ENCODE data around the gene DNA2.

GRCh38 chr10:68428396-68429104 is 43.2 kb downstream of the DNA2 start:
- no peak for TF ChIP-seq CTCF (optimal IDR thresholded peaks at IDR 0.05 in 1 of 3, IDR thresholded peaks at IDR 0.05 in 1 of 3, conservative IDR thresholded peaks at IDR 0.05 in 1 of 3; ENCODE audit: extremely low read depth in 1 of 3, insufficient read depth in 2 of 3, low read length in 3 of 3)
- no peak for TF ChIP-seq EZH2 (IDR thresholded peaks at IDR 0.05; ENCODE audit: low read length)
